Neural progenitor cell (in vitro differentiated cells): Measurements from ENCODE around the gene BBX.

Experiments used
- EZH2 ChIP-seq: fragments of 200-600 bp; sonication (generic); IDR thresholded peaks from 2 replicates; pipeline ENCODE4 v1.6.1; 2017; ENCODE audit warnings: antibody characterized with exemption, mild to moderate bottlenecking, moderate library complexity
- EZH2phosphoT487 ChIP-seq: fragments of 200-600 bp; sonication (generic); IDR thresholded peaks from 2 replicates; pipeline ENCODE4 v1.6.1; 2017; ENCODE audit warnings: antibody characterized with exemption
- TF ChIP-seq, protein P1 (sequence below): fragments of 200-600 bp; sonication (generic); IDR thresholded peaks from 2 replicates; pipeline ENCODE4 v1.5.1; 2017; ENCODE audit warnings: antibody characterized with exemption, mild to moderate bottlenecking

DNA sequence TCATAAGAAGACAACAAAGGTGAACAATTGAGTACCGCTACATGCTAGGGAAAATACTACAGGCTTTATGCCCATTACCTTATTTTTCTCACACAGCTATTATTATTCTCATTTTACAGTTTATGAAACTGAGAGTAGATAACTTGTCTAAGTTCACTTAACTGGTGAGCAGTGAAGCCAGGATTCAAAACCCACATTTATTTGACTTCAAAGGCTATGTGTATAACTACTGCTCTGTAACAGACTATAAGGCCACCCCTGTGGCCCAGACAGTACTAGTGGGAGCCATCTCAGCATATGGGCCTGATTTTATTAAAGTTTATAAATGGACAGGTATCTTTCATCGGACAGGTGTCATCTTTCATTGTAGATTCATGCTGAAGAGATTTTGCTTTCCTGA is 14.4 kb upstream of the BBX start:
- TF ChIP-seq, protein P1, sequence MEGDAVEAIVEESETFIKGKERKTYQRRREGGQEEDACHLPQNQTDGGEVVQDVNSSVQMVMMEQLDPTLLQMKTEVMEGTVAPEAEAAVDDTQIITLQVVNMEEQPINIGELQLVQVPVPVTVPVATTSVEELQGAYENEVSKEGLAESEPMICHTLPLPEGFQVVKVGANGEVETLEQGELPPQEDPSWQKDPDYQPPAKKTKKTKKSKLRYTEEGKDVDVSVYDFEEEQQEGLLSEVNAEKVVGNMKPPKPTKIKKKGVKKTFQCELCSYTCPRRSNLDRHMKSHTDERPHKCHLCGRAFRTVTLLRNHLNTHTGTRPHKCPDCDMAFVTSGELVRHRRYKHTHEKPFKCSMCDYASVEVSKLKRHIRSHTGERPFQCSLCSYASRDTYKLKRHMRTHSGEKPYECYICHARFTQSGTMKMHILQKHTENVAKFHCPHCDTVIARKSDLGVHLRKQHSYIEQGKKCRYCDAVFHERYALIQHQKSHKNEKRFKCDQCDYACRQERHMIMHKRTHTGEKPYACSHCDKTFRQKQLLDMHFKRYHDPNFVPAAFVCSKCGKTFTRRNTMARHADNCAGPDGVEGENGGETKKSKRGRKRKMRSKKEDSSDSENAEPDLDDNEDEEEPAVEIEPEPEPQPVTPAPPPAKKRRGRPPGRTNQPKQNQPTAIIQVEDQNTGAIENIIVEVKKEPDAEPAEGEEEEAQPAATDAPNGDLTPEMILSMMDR: no peak
- TF ChIP-seq EZH2 (no peak), EZH2phosphoT487 (no peak)
